AG08396 (cell line): ENCODE results near the gene KCNK7.

ENCODE experiments used
- DNase-seq: peaks from one replicate; pipeline ENCODE4 v3.0.0; 2012; ENCODE audit warnings: low spot score, mixed read lengths

The KCNK7 gene

GRCh38 chr11:65588199-65589054 is 7.2 kb downstream of the KCNK7 start:
- DNase-seq = peak; percentile 71

DNA sequence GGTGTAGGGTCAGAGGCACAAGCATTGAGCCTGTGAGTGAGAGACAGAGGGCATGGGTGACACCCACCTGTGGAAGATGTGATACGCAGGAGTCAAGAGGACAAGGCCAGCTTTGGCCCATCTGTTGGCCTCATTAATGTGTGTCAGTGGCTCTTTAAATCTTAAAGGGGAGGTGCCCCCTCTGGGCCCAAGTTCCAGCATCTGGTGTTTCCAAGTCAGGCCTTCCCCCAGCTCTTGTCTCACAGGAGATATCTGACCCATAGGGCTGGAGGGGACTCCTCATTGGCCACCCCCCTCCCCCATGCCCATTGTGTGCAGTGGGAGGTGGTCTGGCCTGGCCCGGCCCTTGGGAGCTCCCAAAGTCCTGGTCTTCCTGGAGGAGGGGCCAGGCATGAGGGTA is 8.9 kb downstream of the KCNK7 start:
- peak; percentile 56 for DNase-seq

GRCh38 chr11:65586247-65586630 is 9.4 kb downstream of the KCNK7 start:
- DNase-seq = no peak

DNA sequence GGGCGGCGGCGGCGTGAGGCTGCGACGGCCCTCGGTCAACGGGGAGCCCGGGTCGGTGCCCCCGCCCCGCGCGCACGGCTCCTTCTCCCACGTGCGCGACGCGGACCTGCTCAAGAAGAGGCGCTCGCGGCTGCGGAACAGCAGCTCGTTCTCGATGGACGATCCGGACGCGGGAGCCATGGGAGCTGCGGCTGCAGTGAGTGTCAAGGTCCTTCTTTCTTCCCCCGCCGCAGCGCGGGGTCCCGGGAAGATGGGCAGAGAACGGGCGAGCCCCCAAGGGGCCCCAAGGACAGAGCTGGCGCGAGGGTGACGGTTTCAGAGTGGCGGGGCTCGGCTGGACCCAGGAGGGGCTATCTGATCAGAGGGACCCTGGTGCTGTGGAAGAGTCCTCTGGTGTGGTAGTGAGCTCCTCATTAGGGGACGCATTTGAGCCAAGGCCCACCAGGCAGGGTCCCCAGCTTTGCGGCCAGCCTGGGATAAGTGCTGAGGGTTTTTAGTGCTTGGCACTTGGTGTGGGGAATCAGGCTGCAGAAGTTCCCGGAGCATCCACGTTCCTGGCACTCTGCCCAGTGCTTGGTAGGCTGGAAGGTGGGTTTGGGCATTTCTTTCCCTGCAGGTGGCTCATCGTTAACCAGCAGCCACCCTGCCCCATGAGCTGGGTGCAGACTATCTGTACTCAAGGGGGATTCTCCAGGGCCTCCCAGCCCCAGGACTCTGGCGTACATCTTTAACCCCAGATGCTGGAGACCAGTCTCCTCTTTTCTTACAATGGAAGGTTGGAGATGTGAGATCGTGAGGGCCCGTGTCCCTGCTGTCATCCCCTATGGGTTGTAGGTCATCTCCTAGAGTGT is 10.0 kb downstream of the KCNK7 start:
- no peak for DNase-seq

GRCh38 chr11:65584723-65585171 is 10.9 kb downstream of the KCNK7 start:
- no peak for DNase-seq

DNA sequence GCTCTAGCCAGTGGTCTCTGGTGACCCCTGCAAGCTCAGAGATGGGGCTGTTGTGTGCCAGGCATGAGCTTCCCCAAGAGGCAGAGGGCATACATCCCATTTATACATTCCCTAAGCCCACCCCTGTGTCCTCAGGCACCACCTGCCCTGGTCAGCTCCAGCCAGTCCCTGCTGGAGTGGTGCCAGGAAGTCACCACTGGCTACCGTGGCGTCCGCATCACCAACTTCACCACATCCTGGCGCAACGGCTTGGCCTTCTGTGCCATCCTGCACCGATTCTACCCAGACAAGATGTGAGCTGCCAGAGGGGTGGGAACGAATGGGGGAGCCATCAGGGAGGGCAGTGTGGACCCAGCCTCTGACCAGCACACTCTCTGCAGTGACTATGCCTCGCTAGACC is 11.5 kb downstream of the KCNK7 start:
- no peak for DNase-seq

DNA sequence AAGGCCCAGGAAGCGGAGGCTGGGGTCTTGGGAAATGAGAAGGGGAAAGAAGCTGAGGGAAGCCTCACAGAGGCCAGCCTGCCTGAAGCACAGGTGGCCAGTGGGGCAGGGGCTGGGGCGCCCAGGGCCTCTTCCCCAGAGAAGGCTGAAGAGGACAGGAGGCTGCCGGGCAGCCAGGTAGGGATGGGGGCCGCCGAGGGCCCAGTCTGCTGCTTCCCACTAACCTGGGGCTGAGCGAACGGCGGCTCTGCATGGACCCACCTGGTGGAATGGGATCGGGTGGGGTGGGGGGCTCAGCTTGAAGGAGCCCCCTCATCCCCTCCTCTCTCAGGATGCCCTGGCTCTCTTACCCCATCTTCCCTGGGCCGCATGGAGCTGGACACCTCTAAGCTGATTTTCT is 12.0 kb downstream of the KCNK7 start:
- no peak for DNase-seq

DNA sequence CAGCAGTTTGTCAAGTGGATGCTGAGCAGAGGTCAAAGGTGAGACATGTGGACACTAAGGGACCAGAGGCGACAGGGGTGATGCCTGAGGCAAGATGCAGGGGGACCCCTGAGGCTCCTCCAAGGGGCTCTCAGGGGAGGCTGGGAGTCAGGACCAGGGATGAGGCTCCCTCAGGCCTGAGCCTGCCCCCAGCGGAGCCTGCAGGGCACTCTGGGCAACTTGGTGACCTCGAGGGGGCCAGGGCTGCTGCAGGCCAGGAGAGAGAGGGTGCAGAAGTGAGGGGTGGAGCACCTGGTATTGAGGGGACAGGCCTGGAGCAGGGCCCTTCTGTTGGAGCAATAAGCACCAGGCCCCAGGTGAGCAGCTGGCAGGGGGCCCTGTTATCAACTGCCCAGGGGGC is 13.7 kb downstream of the KCNK7 start:
- no peak for DNase-seq

DNA sequence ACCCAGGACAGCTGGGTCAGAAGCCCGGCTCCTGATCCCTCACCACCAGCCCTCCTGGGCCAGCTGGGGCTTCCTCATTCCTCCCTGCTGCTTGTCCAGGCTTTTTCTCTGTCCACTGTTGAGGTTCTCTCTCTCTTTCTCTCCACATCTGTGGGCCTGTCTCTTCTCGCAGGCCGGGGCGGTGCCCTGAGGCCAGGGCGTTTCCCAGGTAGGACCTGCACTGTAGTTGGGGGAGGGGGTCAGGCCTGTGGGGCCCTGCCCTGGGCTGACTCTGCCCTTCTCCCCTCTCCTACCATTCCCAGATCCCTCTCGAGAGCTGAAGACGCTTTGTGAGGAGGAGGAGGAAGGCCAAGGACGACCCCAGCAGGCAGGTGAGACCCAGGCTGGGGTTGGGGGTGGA is 14.8 kb downstream of the KCNK7 start:
- DNase-seq = no peak

GRCh38 chr11:65580031-65580692 is 15.4 kb downstream of the KCNK7 start:
- DNase-seq = no peak

GRCh38 chr11:65579291-65579690 is 16.3 kb downstream of the KCNK7 start:
- DNase-seq = no peak

DNA sequence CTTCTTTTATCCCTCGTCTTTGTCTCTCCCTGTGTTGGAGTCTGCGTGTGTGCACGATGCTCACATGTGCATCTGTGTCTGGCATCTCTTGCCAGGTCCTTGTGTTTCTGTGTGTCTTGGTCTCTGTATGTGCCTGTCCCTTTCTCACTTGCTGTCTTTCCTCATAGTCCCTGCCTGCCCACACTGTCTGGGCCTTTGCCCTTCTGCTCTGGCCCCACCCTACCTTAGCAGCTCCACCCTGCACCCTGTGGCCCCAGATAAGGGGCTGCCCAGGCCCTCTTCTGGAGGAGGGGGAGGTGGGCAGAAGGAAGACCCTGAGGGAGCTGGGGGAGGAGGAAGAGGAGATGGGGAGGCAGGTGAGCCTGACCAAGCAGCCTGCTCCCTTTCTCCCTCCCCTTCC is 16.9 kb downstream of the KCNK7 start:
- no peak for DNase-seq

DNA sequence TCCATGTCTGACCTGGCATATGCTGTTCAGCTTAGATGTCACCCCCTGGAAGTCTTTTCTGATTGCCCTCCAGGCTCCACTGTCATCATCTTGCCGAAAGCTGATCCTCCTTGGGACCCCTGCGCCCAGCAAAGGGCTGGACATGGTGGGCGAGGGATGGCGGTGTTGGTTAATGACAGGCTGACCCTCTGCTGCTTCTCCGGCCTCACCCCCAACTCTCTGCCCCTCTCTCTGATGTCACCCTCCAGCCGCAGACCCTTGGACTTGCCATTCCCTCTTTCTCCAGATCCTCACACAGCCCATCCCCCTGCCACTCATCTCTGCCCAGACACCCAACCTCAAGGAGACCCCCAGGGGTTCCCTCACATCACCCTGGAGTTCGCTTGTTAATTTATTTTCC is 17.5 kb downstream of the KCNK7 start:
- no peak for DNase-seq

DNA sequence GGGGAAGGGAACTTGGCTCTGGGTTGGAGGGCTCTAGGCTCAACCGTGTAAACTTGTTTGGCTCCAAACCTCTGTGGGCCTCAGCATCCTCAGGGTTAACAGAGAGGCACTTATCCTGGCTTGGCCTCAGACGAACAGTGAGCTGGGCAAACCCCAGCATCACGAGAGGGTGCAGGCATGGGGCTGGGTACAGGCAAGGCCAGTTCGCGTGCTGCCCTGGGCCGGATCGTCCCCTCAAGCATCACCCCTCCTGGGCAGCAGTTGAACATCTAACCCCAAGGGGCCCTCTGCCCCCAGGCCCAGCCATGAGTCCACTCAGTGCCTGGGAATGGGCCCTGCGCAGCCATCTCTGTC is 17.9 kb downstream of the KCNK7 start:
- no peak for DNase-seq

DNA sequence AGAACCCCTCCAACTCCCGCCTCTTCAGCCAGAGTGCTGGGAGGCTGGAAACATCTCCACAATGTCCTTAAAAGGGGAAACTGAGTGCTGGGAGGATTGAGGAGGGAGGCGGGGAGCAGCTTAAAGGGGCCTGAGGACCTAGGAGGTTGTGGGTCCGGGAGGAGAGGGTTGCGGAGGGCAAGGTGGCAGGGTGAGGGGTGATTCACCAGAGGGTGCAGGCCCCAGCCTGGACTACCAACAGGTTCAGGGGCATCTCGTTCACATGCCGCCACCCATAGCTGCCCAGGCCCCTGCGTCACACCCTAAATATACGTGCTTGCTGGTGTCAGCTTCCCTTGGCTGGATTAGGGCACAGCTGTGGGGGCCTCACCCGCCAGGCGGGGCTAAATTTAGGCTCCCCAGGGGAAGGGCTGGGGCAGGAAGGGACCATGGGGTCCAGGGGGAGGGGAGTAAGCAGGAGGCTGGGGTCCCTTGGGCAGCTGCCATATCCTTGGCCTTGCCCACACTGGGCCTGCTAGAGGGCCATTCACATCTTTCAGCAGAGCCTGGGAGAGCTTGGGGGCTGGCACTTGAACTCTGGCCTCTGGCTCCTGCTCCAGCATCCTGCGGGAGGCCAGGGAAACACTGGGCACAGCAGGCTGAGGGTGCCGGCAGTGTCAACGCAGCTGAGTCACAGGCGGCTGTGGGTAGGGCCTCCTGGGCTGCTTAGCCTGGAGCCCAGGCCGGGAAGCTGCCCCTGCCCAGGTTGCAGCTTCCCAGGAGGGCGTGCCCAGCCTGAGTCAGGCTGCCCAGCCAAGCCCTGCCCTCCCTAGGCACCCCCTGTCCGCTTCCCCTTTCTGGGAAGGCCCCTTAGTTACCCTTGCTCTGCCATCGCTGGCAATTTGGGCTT is 18.5 kb downstream of the KCNK7 start:
- DNase-seq = peak; percentile 89

DNA sequence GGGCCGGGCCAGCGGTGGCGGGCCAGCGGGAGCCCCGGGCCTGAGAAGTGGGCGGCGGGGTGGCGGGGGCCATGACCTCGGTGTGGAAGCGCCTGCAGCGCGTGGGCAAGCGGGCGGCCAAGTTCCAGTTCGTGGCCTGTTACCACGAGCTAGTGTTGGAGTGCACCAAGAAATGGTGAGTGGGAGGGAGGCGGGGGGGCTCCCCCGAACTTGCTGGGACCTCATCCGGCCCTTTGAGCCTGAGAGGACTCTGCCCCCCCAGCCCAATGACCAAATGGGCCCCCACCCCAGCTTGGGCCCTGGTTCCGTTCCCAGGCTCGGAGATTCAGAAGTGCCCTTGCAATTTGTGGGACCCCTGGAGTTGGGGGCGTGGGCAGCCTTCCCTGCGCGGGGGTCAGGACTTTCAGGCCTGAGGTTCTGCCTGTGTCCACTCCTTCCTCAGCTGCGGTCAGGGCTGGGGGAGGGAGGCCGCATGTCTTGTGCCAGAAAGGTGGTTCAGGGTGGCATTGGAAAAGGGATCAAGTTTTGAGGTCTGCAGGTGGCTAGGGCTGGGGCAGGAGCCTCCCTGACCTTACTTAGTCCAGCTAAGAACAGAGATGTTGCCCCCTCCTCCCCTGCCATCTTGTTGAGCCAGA is 19.3 kb downstream of the KCNK7 start:
- no peak for DNase-seq

DNA sequence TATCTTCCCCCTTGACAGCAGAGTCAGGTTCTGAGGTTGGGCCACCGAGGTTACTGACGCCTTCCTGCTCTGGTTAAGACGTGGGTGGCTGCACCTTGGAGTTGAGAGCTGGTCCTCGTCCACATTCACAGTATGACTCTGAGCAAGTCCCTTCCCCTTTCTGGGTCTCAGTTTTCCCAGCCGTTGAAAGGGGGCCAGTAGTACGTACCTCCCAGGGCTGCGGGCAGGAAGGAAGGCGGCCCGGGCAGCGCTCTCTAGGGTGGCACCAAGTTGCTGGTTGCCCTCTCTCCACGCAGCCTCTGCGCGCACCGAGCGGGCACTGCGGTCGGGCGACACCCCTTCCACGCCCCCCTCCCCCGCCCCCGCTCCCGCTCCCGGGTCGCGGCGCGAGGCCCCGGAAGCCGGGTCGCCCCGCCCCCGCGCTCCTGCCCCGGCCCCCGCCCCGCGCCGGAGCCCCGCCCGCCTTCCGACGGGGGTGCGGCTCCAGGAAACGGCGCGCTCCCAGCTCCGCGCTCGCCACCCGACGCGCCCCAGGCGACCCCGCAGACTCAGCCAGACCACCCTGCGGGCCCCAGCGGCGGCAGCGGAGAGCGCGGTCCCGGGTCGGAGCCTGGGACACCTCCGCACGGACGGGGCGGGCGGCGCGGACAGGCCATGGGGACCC is 19.9 kb downstream of the KCNK7 start, which contains the start of gene EHBP1L1:
Gene EHBP1L1 (plus strand): TSS at position 486 of the 664 bp plus-strand sequence. CDS start 250 bp downstream, outside the sequence.
- peak; percentile 88 for DNase-seq

DNA sequence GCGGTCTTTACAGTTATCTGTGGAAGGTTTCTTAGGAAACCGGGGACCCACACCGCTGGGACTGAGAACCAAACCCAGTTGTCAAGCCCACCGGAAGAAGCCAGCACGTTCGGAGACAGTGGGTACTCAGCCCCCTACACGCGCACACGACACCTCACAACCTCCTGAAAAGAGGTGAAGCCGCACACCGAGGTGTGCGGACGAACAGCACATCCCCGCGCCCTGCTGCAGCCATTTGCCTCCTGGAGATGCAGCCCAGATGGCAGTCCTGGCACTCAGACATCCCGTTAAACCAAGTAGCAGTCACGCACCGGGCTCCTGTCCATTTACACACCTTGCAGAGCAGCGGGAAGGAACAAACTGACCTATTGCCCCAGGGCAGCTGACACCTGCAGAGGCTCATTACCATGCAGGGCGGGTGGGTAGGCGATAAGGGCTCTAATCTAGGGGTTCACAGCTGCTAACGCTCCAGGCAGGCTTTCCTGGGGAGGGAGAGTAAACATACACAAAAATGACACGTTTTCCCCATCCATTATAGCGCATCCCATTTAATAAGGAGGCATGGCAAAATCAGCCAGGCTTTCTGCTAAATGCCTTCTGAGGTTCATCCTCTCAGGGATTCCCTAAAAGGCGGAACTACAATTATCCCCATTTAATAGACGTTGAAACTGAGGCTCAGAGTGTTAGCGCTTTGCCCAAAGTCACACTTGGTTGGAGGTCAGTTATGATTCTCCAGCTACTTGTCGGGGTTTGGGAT is 20.6 kb downstream of the KCNK7 start:
- no peak for DNase-seq

- DNase-seq = peak; percentile 98
Observed at GRCh38 chr11:65574109-65574810, 21.3 kb downstream of the KCNK7 start.
